ENCODE data around the gene FRMD4A. TPM values are rescaled to one million over a fixed set of nuclear protein-coding genes. Genes with fewer than 3 reads are reported as not detected.

FRMD4A gene
- total RNA-seq, 2 donors from 2014 or later, result 37.8 to 41.6 TPM

DNA sequence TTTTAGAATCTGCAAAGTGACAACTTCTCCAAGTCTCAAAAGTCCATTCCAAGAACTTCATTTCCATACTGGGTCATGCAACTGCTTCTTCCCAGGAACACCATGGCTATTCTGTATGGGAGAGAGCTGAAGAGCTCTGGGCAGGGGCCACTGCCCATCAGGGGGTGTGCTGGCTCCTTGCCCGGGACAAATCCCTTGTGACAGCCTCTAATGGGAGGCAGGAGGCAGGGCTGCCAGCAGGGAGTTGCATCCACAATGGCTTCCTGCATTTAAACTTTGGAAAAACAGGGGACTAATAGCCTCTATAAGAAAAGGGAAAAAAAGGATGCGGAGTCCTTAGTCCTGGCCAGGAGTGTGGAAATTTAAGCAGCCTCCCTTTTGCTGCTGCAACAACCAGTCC, 18.4 kb upstream of the FRMD4A start:
- no peak for DNase-seq (ENCODE audit: low spot score)
- intact Hi-C loops (cut with DNase I), result no loop called here

DNA sequence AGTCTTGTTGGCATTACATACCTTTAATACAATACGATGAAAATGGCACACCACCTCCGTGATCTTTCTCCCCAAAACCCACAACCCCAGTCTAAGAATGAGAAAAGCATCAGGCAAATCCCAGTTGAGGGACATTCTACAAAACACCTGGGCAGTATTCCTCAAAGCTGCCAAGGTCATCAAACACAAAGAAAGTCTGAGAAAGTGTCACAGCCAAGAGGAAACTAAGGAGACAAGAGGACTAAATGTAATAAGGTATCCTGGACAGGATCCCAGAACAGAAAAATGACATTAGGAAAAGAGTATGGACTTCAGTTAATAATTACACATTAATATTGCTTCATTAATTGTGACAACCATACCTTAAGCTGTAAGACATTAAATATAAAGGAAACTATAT, 14.5 kb upstream of the FRMD4A start:
- intact Hi-C loops (cut with DNase I), result no loop called here
- no peak for DNase-seq (ENCODE audit: low spot score)

DNA sequence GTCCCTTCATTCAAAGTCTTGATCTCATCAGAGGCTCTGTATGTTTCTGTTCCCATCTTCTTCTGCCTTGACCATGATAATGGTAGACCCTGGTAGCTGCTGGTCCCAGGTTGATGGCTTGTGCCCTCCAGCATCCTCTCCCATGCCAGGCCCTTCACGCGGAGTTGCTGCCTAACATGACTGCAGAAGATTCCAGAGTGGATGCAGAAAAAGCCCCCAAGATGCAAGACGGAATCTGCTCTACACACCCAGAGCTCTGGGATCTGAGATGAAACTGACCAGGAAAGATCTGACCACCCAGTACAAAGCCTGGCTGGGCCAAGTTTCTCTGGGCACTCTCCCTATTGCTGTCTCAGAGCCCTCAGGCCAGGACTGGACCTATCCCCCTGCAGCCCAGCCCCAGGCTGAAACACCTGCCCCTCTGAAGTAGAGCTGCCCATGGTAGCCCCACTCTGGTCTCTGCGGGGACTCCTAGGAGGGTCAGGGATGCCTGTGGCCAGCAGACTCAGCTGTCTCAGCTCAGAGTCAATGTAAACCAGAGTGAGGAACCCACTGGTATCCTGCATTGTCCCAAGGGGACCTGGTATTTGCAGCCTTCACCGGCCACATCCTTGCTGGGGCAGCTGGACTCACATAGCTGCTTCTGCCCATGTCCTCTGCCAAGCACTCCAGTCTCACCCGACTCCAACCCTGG, 9.5 kb upstream of the FRMD4A start:
- intact Hi-C loops (cut with DNase I), result no loop called here
- no peak for DNase-seq (ENCODE audit: low spot score)

DNA sequence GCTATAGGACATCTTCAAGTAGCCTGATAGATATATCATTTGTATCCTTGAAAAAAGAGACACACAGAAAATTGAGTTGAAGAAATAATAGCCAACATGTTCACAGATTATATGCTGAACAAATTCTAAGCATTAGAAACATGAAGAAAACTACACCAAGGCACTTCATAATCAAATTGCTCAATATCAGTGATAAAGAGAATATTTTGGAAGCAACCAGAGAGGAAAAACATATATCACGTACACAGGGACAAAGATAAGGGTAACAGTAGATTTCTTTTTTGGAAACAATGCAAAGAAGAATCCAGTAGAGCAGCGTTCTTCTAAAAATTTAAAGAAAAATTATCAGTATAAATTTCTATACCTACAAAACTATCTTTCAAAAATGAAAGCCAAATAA, 6.0 kb upstream of the FRMD4A start:
- no peak for DNase-seq (ENCODE audit: low spot score)

DNA sequence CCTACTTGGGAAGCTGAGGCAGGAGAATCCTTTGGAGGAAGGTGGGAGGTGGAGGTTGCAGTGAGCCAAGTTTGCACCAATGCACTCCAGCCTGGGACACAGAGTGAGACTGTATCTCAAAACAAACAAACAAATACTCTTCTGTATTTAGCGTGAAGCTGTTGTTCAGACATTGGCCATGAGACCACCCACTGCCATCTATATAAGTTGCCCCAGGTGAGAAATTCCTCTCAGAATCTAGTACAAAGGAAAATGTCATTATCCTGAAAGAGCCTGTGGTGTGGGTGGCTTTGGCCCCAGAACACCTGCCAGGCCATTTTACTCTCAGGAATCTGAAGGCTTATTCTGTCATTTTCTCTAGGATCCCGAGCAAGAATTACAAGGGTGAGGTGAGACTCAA, 4.0 kb upstream of the FRMD4A start:
- intact Hi-C loops (cut with DNase I), result no loop called here
- DNase-seq (ENCODE audit: low spot score), result no peak

More for the DNA sequence above, 6.0 kb upstream of the FRMD4A start:
- intact Hi-C loops (cut with DNase I), result no loop called here

DNA sequence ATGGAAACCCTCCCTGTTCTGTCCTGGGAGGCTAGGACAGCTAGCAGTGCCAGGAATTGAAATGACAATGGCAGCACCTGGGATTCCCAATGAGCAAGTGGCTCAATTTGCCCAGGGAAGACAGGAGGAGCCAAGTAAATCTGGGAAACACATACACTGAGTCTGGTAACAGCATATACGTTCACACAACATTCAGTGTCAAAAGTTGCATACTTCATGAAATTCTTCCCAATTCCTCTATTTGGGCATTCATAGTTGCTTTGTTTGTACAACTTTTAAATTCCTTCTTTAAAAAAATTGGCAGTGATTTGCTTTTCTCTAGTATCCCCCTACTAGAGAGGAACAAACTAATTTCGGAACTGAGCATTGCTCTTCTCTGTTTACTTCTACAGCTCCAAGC, 2.9 kb upstream of the FRMD4A start:
- intact Hi-C loops (cut with DNase I), result no loop called here
- no peak for DNase-seq (ENCODE audit: low spot score)

DNA sequence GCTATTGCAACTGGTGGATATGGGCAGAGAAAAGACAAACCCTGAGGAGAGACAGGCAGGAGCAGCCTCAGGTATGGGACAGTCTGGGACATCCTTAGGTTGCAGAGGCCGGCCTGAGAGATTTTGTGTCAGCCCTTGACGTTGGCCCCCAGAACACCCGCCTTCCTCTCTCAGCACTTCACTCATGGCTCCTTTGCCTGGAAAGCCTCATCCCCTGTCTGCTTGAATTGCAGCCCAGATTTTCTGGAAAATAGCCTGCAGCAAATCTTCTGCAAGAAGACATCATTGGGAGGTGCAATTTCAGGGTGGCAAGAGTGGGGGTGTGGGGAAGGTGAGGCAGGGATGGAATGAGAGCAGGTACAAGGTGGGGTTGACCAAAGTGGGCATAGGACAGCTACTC, 2.2 kb upstream of the FRMD4A start:
- DNase-seq (ENCODE audit: low spot score), result no peak

DNA sequence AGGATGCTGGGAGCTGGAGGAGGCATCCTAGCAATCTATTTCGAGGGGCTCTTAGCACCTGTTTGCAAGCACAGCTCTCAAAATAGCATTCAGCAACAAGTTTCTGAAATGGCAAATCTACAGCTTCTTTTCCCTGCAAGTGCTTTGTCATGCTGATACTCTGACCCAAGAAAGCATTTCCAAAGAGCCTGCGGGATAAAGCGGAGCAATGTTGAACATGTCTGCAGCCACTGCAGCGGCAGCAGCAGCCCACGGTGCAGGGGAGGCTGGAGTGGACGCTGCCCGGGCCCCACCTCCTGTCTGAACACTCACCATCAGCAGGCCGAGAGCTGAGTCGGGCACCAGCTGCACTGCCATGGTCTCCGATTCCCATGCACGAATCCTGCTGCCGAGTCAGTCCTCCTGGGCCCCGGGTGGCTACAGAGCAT, 964 bp downstream of the FRMD4A start:
- intact Hi-C loops (cut with DNase I), result no loop called here
- no peak for DNase-seq (ENCODE audit: low spot score)

More for the DNA sequence above, 2.2 kb upstream of the FRMD4A start:
- intact Hi-C loops (cut with DNase I), result no loop called here

DNA sequence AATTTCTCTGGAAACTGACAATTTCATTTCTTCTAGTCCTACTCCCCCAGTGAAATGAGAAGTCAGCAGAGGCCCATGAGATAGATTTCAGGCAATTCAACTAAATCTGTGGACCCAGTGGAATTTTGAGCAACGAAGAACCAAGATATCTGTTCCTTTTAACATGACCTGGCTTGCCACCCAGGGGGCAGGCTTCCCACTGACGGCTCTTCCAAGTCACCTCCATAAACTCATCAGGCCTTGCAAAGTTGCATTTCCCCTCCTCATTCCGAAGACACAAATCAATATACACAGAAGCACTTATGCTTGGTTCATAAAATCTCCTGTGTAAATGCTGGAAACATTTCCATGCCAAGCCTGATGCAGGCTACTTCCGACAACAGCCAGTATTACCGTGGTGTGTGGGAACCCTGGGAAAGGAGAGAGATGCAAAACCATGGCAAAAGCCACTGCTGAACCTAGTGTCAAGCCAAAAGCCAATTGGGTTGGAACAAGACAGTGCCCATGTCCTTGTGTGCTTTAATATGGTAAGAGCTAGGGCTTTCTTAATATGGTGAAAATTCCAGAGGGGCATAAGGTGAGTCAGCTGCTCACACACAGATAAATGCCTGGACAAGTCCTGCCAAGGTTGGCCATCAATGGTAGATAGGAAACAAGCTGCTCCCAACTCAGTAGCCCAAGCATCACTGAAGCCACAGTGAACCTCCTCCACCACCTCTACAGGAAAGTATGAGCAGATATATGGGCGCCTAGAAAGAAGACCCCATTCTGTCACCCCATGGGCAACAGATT, 1.6 kb downstream of the FRMD4A start:
- intact Hi-C loops (cut with DNase I), result no loop called here
- DNase-seq (ENCODE audit: low spot score), result no peak

DNA sequence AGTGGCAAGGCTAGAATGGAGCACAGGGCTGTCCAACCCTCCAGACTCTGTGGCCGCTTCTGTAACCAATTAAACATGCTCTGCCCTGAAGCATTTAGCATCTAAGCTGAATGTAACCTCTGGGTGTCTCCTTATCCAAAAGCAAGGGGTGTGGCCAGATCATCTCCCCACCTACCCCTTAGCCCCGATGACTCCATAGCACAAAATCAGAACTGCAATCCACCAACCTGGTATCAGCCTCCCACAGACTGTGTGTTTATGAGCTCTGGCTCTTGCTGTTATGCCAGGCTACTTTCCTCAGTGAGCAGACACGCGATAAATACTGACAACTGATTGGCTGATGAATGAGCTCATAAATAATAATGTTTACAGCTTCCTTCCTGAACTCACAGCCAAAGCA, 3.2 kb downstream of the FRMD4A start:
- no peak for DNase-seq (ENCODE audit: low spot score)
- intact Hi-C loops (cut with DNase I), result no loop called here

DNA sequence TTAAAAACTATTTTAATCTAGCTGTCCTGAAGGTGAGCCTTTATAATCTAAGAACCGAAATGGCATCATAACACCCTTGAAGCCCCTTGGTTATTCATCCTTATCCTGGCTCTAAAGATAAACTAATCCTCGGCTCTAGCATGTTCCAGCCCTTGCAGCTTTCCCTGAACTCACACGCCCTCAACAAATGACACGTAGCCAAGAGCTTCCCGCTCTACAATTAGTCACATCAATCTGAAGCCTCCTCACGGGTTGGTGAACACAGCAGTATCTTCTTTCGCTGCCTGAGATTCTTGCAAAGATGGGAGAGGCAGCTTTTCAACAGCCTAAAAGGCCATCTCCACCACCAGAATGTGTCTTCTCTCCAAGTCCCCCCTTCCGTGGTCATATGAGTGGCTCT, 4.1 kb downstream of the FRMD4A start:
- DNase-seq (ENCODE audit: low spot score), result no peak

DNA sequence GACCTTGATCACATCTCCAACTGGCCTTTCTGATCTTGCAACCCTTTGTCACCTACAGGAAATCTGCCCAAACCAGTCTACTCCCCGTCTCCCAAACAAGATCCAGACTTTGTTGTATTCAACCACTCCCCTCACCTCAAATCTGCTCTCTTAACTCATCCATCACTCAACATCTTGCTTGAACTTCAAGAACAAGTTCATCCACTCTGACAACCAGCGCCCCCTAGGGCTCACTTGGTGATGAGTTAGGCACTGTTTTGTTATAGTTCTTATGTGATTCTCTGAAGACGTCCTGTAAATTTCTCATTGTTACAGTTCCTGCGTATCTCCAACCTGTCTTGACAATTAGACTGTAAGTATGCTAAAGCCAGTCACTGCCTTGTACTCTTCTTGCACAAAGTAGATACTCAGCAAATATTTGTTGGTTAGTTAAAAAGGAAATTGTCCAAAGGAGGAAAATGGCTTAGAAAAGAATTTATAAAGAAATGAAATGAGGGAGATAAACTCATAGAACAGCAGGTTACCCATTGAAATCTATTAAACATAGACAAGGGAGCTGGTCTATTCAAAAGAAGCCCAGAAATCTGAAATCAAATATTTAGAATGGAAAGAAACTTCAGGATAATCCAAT, 5.3 kb downstream of the FRMD4A start:
- DNase-seq (ENCODE audit: low spot score), result no peak
- intact Hi-C loops (cut with DNase I), result no loop called here

More for the DNA sequence above, 4.1 kb downstream of the FRMD4A start:
- intact Hi-C loops (cut with DNase I), result no loop called here

DNA sequence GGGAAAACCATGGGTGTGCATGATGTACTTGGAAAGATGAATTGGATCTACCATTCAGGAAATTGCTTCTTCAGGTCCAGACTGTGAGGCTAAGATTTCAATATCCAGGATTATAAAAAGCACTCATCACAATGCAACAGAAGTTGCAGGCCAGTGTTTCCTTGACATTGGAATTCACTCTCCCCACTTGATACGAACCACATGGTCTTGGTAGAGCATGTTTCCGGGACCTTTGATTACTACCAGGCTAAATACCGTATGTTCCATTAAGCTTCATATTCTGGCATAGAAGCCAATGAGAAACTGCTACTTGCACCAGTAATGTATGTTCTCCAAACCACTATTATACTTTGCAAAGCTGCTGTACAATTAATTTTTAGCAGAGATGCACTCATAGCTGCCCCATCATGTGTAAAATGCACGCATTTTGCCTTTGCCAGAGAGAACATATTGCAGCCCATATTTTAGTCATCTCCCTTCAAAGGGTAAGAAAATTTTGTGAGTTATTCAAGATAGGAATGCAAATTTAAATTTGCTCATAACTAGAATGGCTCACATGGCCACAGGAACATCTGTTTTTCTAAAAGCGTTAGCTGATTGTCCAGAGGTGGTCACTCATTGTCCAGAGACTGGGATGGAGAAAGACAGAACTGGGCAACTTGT, 8.1 kb downstream of the FRMD4A start:
- intact Hi-C loops (cut with DNase I), result no loop called here
- DNase-seq (ENCODE audit: low spot score), result no peak

DNA sequence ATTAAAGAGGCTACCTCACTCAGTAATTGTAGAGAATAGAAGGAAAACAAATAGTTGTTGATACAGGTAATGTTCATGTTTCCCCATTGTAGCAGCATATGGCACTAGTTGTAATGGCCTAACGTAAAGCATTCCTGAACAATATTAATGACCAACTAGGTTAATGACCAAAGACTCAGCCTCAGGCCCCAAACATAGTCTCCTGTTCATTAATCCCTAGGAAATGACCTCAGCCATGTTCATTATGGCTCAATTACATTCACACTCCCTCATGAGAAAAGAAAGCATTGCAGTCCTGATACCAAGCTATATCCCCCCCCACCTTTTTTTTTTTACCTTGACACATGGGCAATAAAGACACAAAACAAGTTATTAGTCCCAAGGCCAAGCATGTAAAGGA, 12.7 kb downstream of the FRMD4A start:
- intact Hi-C loops (cut with DNase I), result no loop called here
- DNase-seq (ENCODE audit: low spot score), result no peak

DNA sequence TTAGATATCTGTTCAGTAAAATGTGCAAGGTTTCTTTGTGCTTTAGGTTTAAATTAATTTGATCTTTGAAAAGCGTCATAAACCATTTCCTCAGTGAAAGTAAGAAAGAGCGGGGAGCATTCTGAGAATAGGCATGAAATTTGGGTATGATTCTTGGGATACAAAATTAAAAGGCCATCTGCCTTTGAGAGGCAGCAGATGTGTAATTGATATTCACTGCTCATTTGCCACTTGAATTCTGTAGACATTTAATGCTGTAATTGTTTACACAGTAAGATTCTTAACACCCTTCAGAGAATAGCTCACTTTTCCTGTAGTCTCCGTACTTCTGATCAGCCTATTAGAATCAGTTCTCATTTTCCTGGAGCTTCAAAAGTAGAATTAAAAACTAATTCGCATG, 18.7 kb downstream of the FRMD4A start:
- no peak for DNase-seq (ENCODE audit: low spot score)
- intact Hi-C loops (cut with DNase I), result no loop called here

DNA sequence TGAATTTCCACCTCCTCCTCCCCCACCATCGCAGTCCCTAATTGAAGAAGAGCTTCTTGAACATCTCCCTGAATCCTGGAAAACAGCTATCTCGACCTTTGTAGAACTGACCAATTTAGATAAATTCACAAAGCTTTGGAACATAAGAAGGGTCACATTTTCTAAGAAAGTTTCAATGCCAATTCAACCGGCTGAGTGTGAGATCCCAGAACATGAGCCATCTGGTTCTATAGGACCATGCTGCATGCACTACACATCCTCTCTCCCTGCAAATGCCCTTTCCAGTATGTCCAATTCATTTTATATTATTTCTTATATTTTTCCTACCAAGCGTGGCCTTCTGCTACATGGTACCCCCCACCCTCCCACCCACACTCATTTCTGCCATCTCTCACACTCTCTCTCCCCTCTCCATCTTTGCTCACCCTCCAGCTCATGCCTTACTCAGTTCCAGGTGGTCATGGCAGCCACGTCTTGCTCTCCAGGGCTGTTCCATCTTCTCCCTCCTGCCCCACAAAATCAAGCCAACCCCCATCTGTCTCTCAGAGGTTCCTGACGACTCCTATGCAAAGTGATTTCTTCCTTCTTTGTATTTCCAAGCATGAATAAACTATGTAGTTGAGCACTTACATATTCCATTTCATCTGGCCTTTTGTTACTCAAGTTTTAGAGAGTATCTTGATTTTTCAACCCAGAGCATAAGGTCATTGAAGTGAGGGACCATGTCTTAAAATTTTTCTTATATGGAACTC, 19.3 kb downstream of the FRMD4A start:
- intact Hi-C loops (cut with DNase I), result no loop called here

DNA sequence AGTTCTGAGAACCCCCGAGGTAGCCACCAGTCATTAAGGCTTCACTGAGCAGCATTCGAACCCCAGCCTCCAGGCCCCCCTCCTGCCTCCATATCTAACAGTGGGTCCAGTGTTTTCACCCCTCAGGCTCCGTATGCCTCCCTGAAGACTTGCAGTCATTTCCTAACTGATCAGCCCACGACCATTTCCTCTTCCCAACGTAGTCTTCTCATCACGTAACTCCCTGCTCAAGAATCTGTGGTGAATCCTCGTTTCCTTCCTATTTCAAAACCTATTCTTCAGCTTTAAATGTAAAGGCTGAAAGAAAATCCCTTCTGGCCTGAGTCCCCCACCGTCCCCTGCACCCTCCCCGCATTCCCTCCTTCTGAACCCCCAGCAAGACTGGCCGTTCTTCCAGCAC, 21.1 kb downstream of the FRMD4A start:
- intact Hi-C loops (cut with DNase I), result no loop called here
- DNase-seq (ENCODE audit: low spot score), result no peak

More for the DNA sequence above, 19.3 kb downstream of the FRMD4A start:
- DNase-seq (ENCODE audit: low spot score), result no peak

DNA sequence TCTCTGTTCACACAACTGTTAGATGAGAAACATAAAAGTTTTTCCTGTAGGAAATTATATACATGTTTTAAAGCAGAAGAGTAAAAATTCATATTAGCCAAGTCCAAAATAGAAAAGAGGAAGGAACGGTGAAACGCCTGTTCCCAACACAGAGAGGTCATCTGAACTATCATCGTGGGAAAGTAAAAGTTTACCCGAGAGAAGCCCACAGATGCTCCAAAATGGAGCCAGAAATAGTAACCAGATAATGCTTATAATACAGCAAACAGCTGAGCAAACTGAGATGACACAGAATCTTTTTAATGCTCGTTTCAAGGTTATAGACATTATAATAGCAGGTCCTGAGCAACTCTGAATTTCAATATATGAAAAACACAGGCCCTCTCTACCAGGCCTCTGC, 24.5 kb downstream of the FRMD4A start:
- intact Hi-C loops (cut with DNase I), result no loop called here
- no peak for DNase-seq (ENCODE audit: low spot score)

DNA sequence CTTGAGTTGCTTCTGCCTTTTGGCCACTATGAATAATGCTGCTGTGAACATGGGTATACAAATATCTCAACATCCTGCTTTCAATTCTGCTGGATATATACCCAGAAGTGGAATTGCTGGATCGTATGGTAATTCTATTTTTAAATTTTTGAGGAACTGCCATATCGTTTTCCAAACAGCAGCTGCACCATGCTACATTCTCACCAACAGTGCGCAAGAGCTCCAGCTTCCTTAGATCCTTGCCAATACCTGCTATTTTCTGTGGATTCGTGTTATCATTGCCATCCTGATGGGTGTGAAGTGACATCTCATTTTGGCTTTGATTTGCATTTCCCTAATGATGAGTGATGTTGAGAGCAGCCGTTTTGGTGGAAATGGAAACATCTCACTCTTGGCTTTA, 26.7 kb downstream of the FRMD4A start:
- intact Hi-C loops (cut with DNase I), result no loop called here
- DNase-seq (ENCODE audit: low spot score), result no peak
